Measurements from ENCODE around the gene TRAP1.
A peak's percentile ranks its signal among the peaks of the same experiment; 100 is the strongest.

Gene TRAP1

GRCh38 chr16:3717235-3718018, at the start of gene TRAP1:
Gene TRAP1 (minus strand): TSS chr16:3717524. CDS start chr16:3717508, 16 bp downstream.
- DNase-seq = peak; percentile 68 to 84

- DNase-seq = no peak
These were observed 48.9 kb upstream of the TRAP1 start for GRCh38 chr16:3766177-3766576.

GRCh38 chr16:3764409-3764808, 47.1 kb upstream of the TRAP1 start:
- DNase-seq = no peak

- no peak for DNase-seq
These were observed 44.9 kb upstream of the TRAP1 start for GRCh38 chr16:3762107-3762750.

- DNase-seq = no peak
These were observed 44.2 kb upstream of the TRAP1 start for GRCh38 chr16:3761375-3762106.

- no peak for DNase-seq
These were observed 43.2 kb upstream of the TRAP1 start for GRCh38 chr16:3760518-3760917.

GRCh38 chr16:3759736-3760135, 42.4 kb upstream of the TRAP1 start:
- no peak for DNase-seq

GRCh38 chr16:3756113-3756512, 38.8 kb upstream of the TRAP1 start:
- DNase-seq = no peak

- no peak for DNase-seq
These were observed 37.9 kb upstream of the TRAP1 start for GRCh38 chr16:3755249-3755648.

GRCh38 chr16:3754772-3755171, 37.4 kb upstream of the TRAP1 start:
- DNase-seq = no peak

- no peak for DNase-seq
These were observed 36.9 kb upstream of the TRAP1 start for GRCh38 chr16:3754081-3754703.

GRCh38 chr16:3752984-3753383, 35.7 kb upstream of the TRAP1 start:
- no peak for DNase-seq

- no peak for DNase-seq
These were observed 34.6 kb upstream of the TRAP1 start for GRCh38 chr16:3751878-3752277.

GRCh38 chr16:3748307-3748706, 31.0 kb upstream of the TRAP1 start:
- no peak for DNase-seq

- DNase-seq = no peak
These were observed 28.5 kb upstream of the TRAP1 start for GRCh38 chr16:3745751-3746355.

GRCh38 chr16:3744018-3744417, 26.7 kb upstream of the TRAP1 start:
- no peak for DNase-seq

- DNase-seq = no peak
These were observed 23.6 kb upstream of the TRAP1 start for GRCh38 chr16:3740934-3741333.

- no peak for DNase-seq
These were observed 22.9 kb upstream of the TRAP1 start for GRCh38 chr16:3740186-3740585.

- no peak for DNase-seq
These were observed 22.3 kb upstream of the TRAP1 start for GRCh38 chr16:3739636-3740035.

GRCh38 chr16:3738541-3738940, 21.2 kb upstream of the TRAP1 start:
- no peak for DNase-seq

GRCh38 chr16:3738128-3738527, 20.8 kb upstream of the TRAP1 start:
- no peak for DNase-seq

- DNase-seq = no peak
These were observed 19.9 kb upstream of the TRAP1 start for GRCh38 chr16:3737181-3737580.

- no peak for DNase-seq
These were observed 18.8 kb upstream of the TRAP1 start for GRCh38 chr16:3736116-3736515.
